Stomach (tissue), 9 donors: ENCODE results near the gene RAPH1. TPM values are rescaled to one million over a fixed set of nuclear protein-coding genes. Genes with fewer than 3 reads are reported as not detected.

ENCODE experiments used
- DNase-seq, 2 donors: peaks; one replicate each; pipeline versions ENCODE4 v3.0.0 to v3.0.0-alpha.2; 2013 to 2019
- H3K27ac ChIP-seq, 5 donors: fragments of 200-600 bp in 4 of 5; sonication (generic) in 4 of 5; one replicate each; pipeline ENCODE4 v1.5.1; 2013 to 2019; ENCODE audit warnings: mild to moderate bottlenecking in 1 of 5, moderate library complexity in 1 of 5
- H3K27me3 ChIP-seq, 3 donors: fragments of 200-600 bp; sonication (generic); one replicate each; pipeline ENCODE4 v1.5.1; 2017 to 2019; ENCODE audit warnings: mixed run types in 1 of 3
- H3K36me3 ChIP-seq, 4 donors: fragments of 200-600 bp; sonication (generic); 1 replicate in 3 of 4; 2 replicates in 1 of 4; pipeline ENCODE4 v1.5.1; 2016 to 2019
- H3K4me1 ChIP-seq, 4 donors: fragments of 200-600 bp; sonication (generic); one replicate each; pipeline ENCODE4 v1.5.1; 2016 to 2019
- H3K4me3 ChIP-seq, 4 donors: fragments of 200-600 bp; sonication (generic) in 3 of 4; one replicate each; pipeline ENCODE4 v1.5.1; 2016 to 2019; ENCODE audit warnings: mild to moderate bottlenecking in 1 of 4
- H3K9me3 ChIP-seq, 4 donors: fragments of 200-600 bp; sonication (generic); one replicate each; pipeline ENCODE4 v1.5.1; 2016 to 2019
- CTCF ChIP-seq, 7 experiments: fragments of 450-650 bp in 4 of 7; fragments of 200-600 bp in 3 of 7; sonication (generic) in 3 of 7; IDR thresholded peaks; one replicate each; pipeline ENCODE4 v1.5.1; 2016 to 2019; ENCODE audit warnings: antibody characterized with exemption in 7 of 7, control low read depth in 2 of 7, mild to moderate bottlenecking in 1 of 7
- EP300 ChIP-seq: sonication (generic); formaldehyde crosslinking; IDR thresholded peaks from one replicate; pipeline ENCODE4 v1.6.1; 2017; ENCODE audit warnings: antibody characterized with exemption
- POLR2A ChIP-seq, 4 donors: fragments of 450-650 bp; IDR thresholded peaks; one replicate each; pipeline ENCODE4 v1.6.1; 2016; ENCODE audit warnings: antibody characterized with exemption in 4 of 4, control low read depth in 2 of 4, mild to moderate bottlenecking in 1 of 4, moderate library complexity in 1 of 4
- POLR2AphosphoS5 ChIP-seq, 3 donors: sonication (generic); formaldehyde crosslinking; IDR thresholded peaks; one replicate each; pipeline ENCODE4 v1.6.1; 2016; ENCODE audit warnings: antibody characterized with exemption in 3 of 3
- WGBS, 5 donors: extraction: QIAGEN DNeasy Blood & Tissue Kit in 3 of 5; methylation state at CpG; one replicate each; pipeline versions ENCODE4 v1.1.5 to v1.1.7; 2013 to 2018; 5-methylcytosine and 5-hydroxymethylcytosine counted together
- intact Hi-C: fragments of 100-400 bp; cut with DNase I; formaldehyde crosslinking; loops from one replicate; pipeline ENCODE4 v1.15.1; 2023; ENCODE audit warnings: low total_unique reads
- polyA plus RNA-seq, 3 donors: library from polyadenylated mRNA; stranded (reverse); fragments of 200-250 nt; gene quantifications; one replicate each; pipeline ENCODE4 v1.2.3, GENCODE V29; 2013
- total RNA-seq, 5 donors: library from RNA; depleted of rRNA; stranded (reverse); fragments of >200 nt; gene quantifications; one replicate each; pipeline versions ENCODE4 v1.1.0 to v1.2.3, GENCODE V29; 2014 to 2016
- donor health status: healthy with polysubstance abuse.
- donor health status: Bipolar disorder and iron deficiency.
- donor health status: healthy.

RAPH1 gene
- total and polyA plus RNA-seq, 8 donors, result 2.5 to 1,062 (median 17.7) TPM

GRCh38 chr2:203565076-203565475 is 30.0 kb upstream of the RAPH1 start:
- H3K4me1 ChIP-seq, result peaks cover 0 to 11% (median 0%) of the 10 kb centered on the region in 4 donors
- no peak overlapping the region for H3K27ac ChIP-seq
- intact Hi-C loops, result no loop called here
- no peak for TF ChIP-seq POLR2AphosphoS5 (IDR thresholded peaks at IDR 0.05)
- no peak for TF ChIP-seq POLR2A (IDR thresholded peaks at IDR 0.05)
- TF ChIP-seq CTCF (IDR thresholded peaks at IDR 0.05), result no peak
- TF ChIP-seq EP300, result no peak
- H3K36me3 ChIP-seq, result no peaks in the 10 kb centered on the region
- DNase-seq, result no peak
- no peak overlapping the region for H3K4me3 ChIP-seq
- no peaks in the 10 kb centered on the region for H3K27me3 ChIP-seq
- no peaks in the 10 kb centered on the region for H3K9me3 ChIP-seq

- no peak overlapping the region for H3K27ac ChIP-seq
- WGBS, 5 donors, result 63 to 76% (median 66%) methylated on average over 2 of the region's 2 CpGs
- no peaks in the 10 kb centered on the region for H3K36me3 ChIP-seq
- TF ChIP-seq POLR2A (IDR thresholded peaks at IDR 0.05), result no peak
- TF ChIP-seq EP300, result no peak
- TF ChIP-seq CTCF (IDR thresholded peaks at IDR 0.05), result no peak
- TF ChIP-seq POLR2AphosphoS5 (IDR thresholded peaks at IDR 0.05), result no peak
- no peaks in the 10 kb centered on the region for H3K9me3 ChIP-seq
- intact Hi-C loops, result no loop called here
- peak in 1 of 2 donors; percentile 66 for DNase-seq
- H3K4me3 ChIP-seq, result no peak overlapping the region
- H3K4me1 ChIP-seq, result peaks cover 0 to 11% (median 0%) of the 10 kb centered on the region in 4 donors
- no peaks in the 10 kb centered on the region for H3K27me3 ChIP-seq
These were observed 27.2 kb upstream of the RAPH1 start for GRCh38 chr2:203562268-203562667.

- intact Hi-C loops, result no loop called here
- H3K4me1 ChIP-seq, result peaks cover 0 to 11% (median 0%) of the 10 kb centered on the region in 4 donors
- H3K27ac ChIP-seq, result no peak overlapping the region
- no peaks in the 10 kb centered on the region for H3K9me3 ChIP-seq
- DNase-seq, result no peak
- no peak for TF ChIP-seq POLR2AphosphoS5 (IDR thresholded peaks at IDR 0.05)
- no peak for TF ChIP-seq EP300
- TF ChIP-seq POLR2A (IDR thresholded peaks at IDR 0.05), result no peak
- no peak for TF ChIP-seq CTCF (IDR thresholded peaks at IDR 0.05)
- H3K27me3 ChIP-seq, result no peaks in the 10 kb centered on the region
- WGBS, 5 donors, result 0 to 95% (median 62%) methylated on average over 1 of the region's 1 CpG
- H3K36me3 ChIP-seq, result no peaks in the 10 kb centered on the region
- no peak overlapping the region for H3K4me3 ChIP-seq
These were observed 24.5 kb upstream of the RAPH1 start for GRCh38 chr2:203559641-203560040.

- 89 to 100% (median 89%) methylated on average over 1 of the region's 1 CpG for WGBS, 5 donors
- Histone ChIP-seq H3K9me3 (no peaks in the 10 kb centered on the region), H3K27me3 (no peaks in the 10 kb centered on the region), H3K36me3 (no peaks in the 10 kb centered on the region), H3K27ac (no peak overlapping the region), H3K4me3 (no peak overlapping the region), H3K4me1 (no peaks in the 10 kb centered on the region)
- no peak for TF ChIP-seq POLR2AphosphoS5 (IDR thresholded peaks at IDR 0.05)
- TF ChIP-seq EP300, result no peak
- TF ChIP-seq CTCF (IDR thresholded peaks at IDR 0.05), result no peak
- no peak for TF ChIP-seq POLR2A (IDR thresholded peaks at IDR 0.05)
- intact Hi-C loops, result no loop called here
- no peak for DNase-seq
These were observed 18.7 kb upstream of the RAPH1 start for GRCh38 chr2:203553784-203554183.
